Activated naive CD4-positive, alpha-beta T cell treated with anti-CD3 and anti-CD28 coated beads, Interleukin-2, amount 10 ng/mL, durations not matched to agents 7 days and 5 days (primary cell): ENCODE measurements around the gene PAWR.

Experiments
- CTCF ChIA-PET: fragments of 350-600 bp; sonication (Branson Sonifier 250); formaldehyde crosslinking; loops from one replicate; lab custom pipeline; 2021; ENCODE audit warnings: antibody characterized with exemption; lab: Charles Lee
- DNase-seq: peaks from one replicate; pipeline ENCODE4 v3.0.0-alpha.2; 2020
- H3K27ac Mint-ChIP-seq: one replicate; pipeline ENCODE4 v1.8.0; 2021; ENCODE audit warnings: mild to moderate bottlenecking, moderate library complexity, mixed read lengths
- H3K27me3 Mint-ChIP-seq: one replicate; pipeline ENCODE4 v1.8.0; 2021; ENCODE audit warnings: mild to moderate bottlenecking, mixed read lengths
- H3K36me3 Mint-ChIP-seq: one replicate; pipeline ENCODE4 v1.8.0; 2021; ENCODE audit warnings: mixed read lengths
- H3K4me1 Mint-ChIP-seq: one replicate; pipeline ENCODE4 v1.8.0; 2021; ENCODE audit warnings: mixed read lengths
- H3K4me3 Mint-ChIP-seq: one replicate; pipeline ENCODE4 v1.8.0; 2021; ENCODE audit warnings: mild to moderate bottlenecking, moderate library complexity, mixed read lengths
- H3K9me3 Mint-ChIP-seq: one replicate; pipeline ENCODE4 v1.8.0; 2021; ENCODE audit warnings: mixed read lengths

The PAWR gene

GRCh38 chr12:79676579-79676978 lies 14.2 kb downstream of the PAWR start:
- Mint-ChIP-seq H3K4me3 (no peak overlapping the region), H3K27ac (no peak overlapping the region), H3K36me3 (no peaks in the 10 kb centered on the region), H3K9me3 (no peaks in the 10 kb centered on the region), H3K27me3 (no peaks in the 10 kb centered on the region), H3K4me1 (no peaks in the 10 kb centered on the region)
- no peak for DNase-seq
- CTCF ChIA-PET = interaction anchor here (0.6 kb wide), 1 partner anchor 652 kb away, joined by 6 read pairs; no protein-coding TSS in a partner anchor

GRCh38 chr12:79674629-79675028 lies 16.1 kb downstream of the PAWR start:
- DNase-seq = no peak
- H3K4me3 Mint-ChIP-seq = no peak overlapping the region
- CTCF ChIA-PET = no interaction called here
- H3K4me1 Mint-ChIP-seq = no peaks in the 10 kb centered on the region
- no peaks in the 10 kb centered on the region for H3K9me3 Mint-ChIP-seq
- no peak overlapping the region for H3K27ac Mint-ChIP-seq
- H3K36me3 Mint-ChIP-seq = no peaks in the 10 kb centered on the region
- no peaks in the 10 kb centered on the region for H3K27me3 Mint-ChIP-seq

GRCh38 chr12:79673354-79673753 lies 17.4 kb downstream of the PAWR start:
- Mint-ChIP-seq H3K27me3 (no peaks in the 10 kb centered on the region), H3K27ac (no peak overlapping the region), H3K9me3 (no peaks in the 10 kb centered on the region), H3K4me3 (no peak overlapping the region), H3K4me1 (no peaks in the 10 kb centered on the region), H3K36me3 (no peaks in the 10 kb centered on the region)
- DNase-seq = no peak
- CTCF ChIA-PET = no interaction called here

GRCh38 chr12:79668113-79668512 lies 22.7 kb downstream of the PAWR start:
- CTCF ChIA-PET = no interaction called here
- no peak overlapping the region for H3K27ac Mint-ChIP-seq
- no peaks in the 10 kb centered on the region for H3K4me1 Mint-ChIP-seq
- H3K27me3 Mint-ChIP-seq = no peaks in the 10 kb centered on the region
- no peaks in the 10 kb centered on the region for H3K36me3 Mint-ChIP-seq
- no peak for DNase-seq
- H3K9me3 Mint-ChIP-seq = no peaks in the 10 kb centered on the region
- H3K4me3 Mint-ChIP-seq = no peak overlapping the region

- H3K4me1 Mint-ChIP-seq = no peaks in the 10 kb centered on the region
- no peak overlapping the region for H3K27ac Mint-ChIP-seq
- no peaks in the 10 kb centered on the region for H3K9me3 Mint-ChIP-seq
- CTCF ChIA-PET = no interaction called here
- no peaks in the 10 kb centered on the region for H3K36me3 Mint-ChIP-seq
- no peaks in the 10 kb centered on the region for H3K27me3 Mint-ChIP-seq
- no peak overlapping the region for H3K4me3 Mint-ChIP-seq
- no peak for DNase-seq
Measured at GRCh38 chr12:79665212-79665887, 25.4 kb downstream of the PAWR start.

- no peaks in the 10 kb centered on the region for H3K36me3 Mint-ChIP-seq
- no peak overlapping the region for H3K4me3 Mint-ChIP-seq
- DNase-seq = no peak
- no peaks in the 10 kb centered on the region for H3K9me3 Mint-ChIP-seq
- H3K27me3 Mint-ChIP-seq = no peaks in the 10 kb centered on the region
- H3K4me1 Mint-ChIP-seq = no peaks in the 10 kb centered on the region
- H3K27ac Mint-ChIP-seq = no peak overlapping the region
- CTCF ChIA-PET = no interaction called here
Measured at GRCh38 chr12:79664518-79664917, 26.2 kb downstream of the PAWR start.

- no peak for DNase-seq
- Mint-ChIP-seq H3K27me3 (no peaks in the 10 kb centered on the region), H3K36me3 (no peaks in the 10 kb centered on the region), H3K4me3 (no peak overlapping the region), H3K9me3 (no peaks in the 10 kb centered on the region), H3K27ac (no peak overlapping the region), H3K4me1 (no peaks in the 10 kb centered on the region)
- CTCF ChIA-PET = no interaction called here
Measured at GRCh38 chr12:79662046-79662811, 28.5 kb downstream of the PAWR start.

- CTCF ChIA-PET = no interaction called here
- Mint-ChIP-seq H3K4me1 (no peaks in the 10 kb centered on the region), H3K36me3 (no peaks in the 10 kb centered on the region)
Measured at GRCh38 chr12:79661629-79662028, 29.1 kb downstream of the PAWR start.

GRCh38 chr12:79659961-79660431 lies 30.8 kb downstream of the PAWR start:
- no peak overlapping the region for H3K4me3 Mint-ChIP-seq
- CTCF ChIA-PET = no interaction called here
- no peaks in the 10 kb centered on the region for H3K4me1 Mint-ChIP-seq
- no peaks in the 10 kb centered on the region for H3K27me3 Mint-ChIP-seq
- no peaks in the 10 kb centered on the region for H3K9me3 Mint-ChIP-seq
- no peaks in the 10 kb centered on the region for H3K36me3 Mint-ChIP-seq
- H3K27ac Mint-ChIP-seq = no peak overlapping the region
- no peak for DNase-seq

More at GRCh38 chr12:79661629-79662028, 29.1 kb downstream of the PAWR start:
- Mint-ChIP-seq H3K9me3 (no peaks in the 10 kb centered on the region), H3K27ac (no peak overlapping the region), H3K27me3 (no peaks in the 10 kb centered on the region), H3K4me3 (no peak overlapping the region)
- no peak for DNase-seq

GRCh38 chr12:79658221-79658620 lies 32.5 kb downstream of the PAWR start:
- H3K4me3 Mint-ChIP-seq = no peak overlapping the region

GRCh38 chr12:79657136-79657535 lies 33.6 kb downstream of the PAWR start:
- Mint-ChIP-seq H3K27me3 (no peaks in the 10 kb centered on the region), H3K4me3 (no peak overlapping the region), H3K4me1 (no peaks in the 10 kb centered on the region), H3K27ac (no peak overlapping the region), H3K9me3 (no peaks in the 10 kb centered on the region), H3K36me3 (no peaks in the 10 kb centered on the region)
- CTCF ChIA-PET = no interaction called here
- no peak for DNase-seq

More at GRCh38 chr12:79658221-79658620, 32.5 kb downstream of the PAWR start:
- H3K9me3 Mint-ChIP-seq = no peaks in the 10 kb centered on the region
- no peaks in the 10 kb centered on the region for H3K4me1 Mint-ChIP-seq
- H3K27me3 Mint-ChIP-seq = no peaks in the 10 kb centered on the region
- no peak for DNase-seq
- CTCF ChIA-PET = no interaction called here
- H3K36me3 Mint-ChIP-seq = no peaks in the 10 kb centered on the region
- no peak overlapping the region for H3K27ac Mint-ChIP-seq

GRCh38 chr12:79655036-79655435 lies 35.7 kb downstream of the PAWR start:
- CTCF ChIA-PET = no interaction called here
- no peaks in the 10 kb centered on the region for H3K36me3 Mint-ChIP-seq
- H3K4me3 Mint-ChIP-seq = no peak overlapping the region
- no peak overlapping the region for H3K27ac Mint-ChIP-seq
- no peaks in the 10 kb centered on the region for H3K4me1 Mint-ChIP-seq
- H3K27me3 Mint-ChIP-seq = no peaks in the 10 kb centered on the region
- DNase-seq = no peak
- H3K9me3 Mint-ChIP-seq = no peaks in the 10 kb centered on the region

- Mint-ChIP-seq H3K27ac (no peak overlapping the region), H3K9me3 (no peaks in the 10 kb centered on the region)
- CTCF ChIA-PET = no interaction called here
Measured at GRCh38 chr12:79652521-79652920, 38.2 kb downstream of the PAWR start.

GRCh38 chr12:79650440-79650839 lies 40.3 kb downstream of the PAWR start:
- Mint-ChIP-seq H3K27ac (no peak overlapping the region), H3K27me3 (no peaks in the 10 kb centered on the region)

More at GRCh38 chr12:79652521-79652920, 38.2 kb downstream of the PAWR start:
- no peak for DNase-seq
- H3K4me1 Mint-ChIP-seq = no peaks in the 10 kb centered on the region
- no peak overlapping the region for H3K4me3 Mint-ChIP-seq
- no peaks in the 10 kb centered on the region for H3K36me3 Mint-ChIP-seq
- no peaks in the 10 kb centered on the region for H3K27me3 Mint-ChIP-seq

GRCh38 chr12:79648881-79649280 lies 41.9 kb downstream of the PAWR start:
- no peaks in the 10 kb centered on the region for H3K9me3 Mint-ChIP-seq
- H3K4me1 Mint-ChIP-seq = no peaks in the 10 kb centered on the region
- no peak overlapping the region for H3K4me3 Mint-ChIP-seq

More at GRCh38 chr12:79650440-79650839, 40.3 kb downstream of the PAWR start:
- no peaks in the 10 kb centered on the region for H3K36me3 Mint-ChIP-seq
- no peak for DNase-seq
- no peaks in the 10 kb centered on the region for H3K9me3 Mint-ChIP-seq
- H3K4me1 Mint-ChIP-seq = no peaks in the 10 kb centered on the region
- CTCF ChIA-PET = no interaction called here
- no peak overlapping the region for H3K4me3 Mint-ChIP-seq

More at GRCh38 chr12:79648881-79649280, 41.9 kb downstream of the PAWR start:
- no peak for DNase-seq
- Mint-ChIP-seq H3K27me3 (no peaks in the 10 kb centered on the region), H3K27ac (no peak overlapping the region), H3K36me3 (no peaks in the 10 kb centered on the region)
- CTCF ChIA-PET = no interaction called here
